DND-41 (cell line): Measurements from ENCODE around the gene RGP1.

Experiments used
- ATAC-seq: fragments of 200-7000 bp; cut with Tn5 transposase; 3 replicates; pipeline ENCODE4 v1.9.1; 2021; ENCODE audit warnings: low read depth; ENCODE audit not compliant: insufficient read depth
- DNase-seq: peaks from one replicate; pipeline ENCODE4 v3.0.0-alpha.2; 2020
- H2AFZ ChIP-seq: 2 replicates; pipeline ENCODE4 v1.6.0; 2012; ENCODE audit warnings: low read depth, low read length
- H3K27ac ChIP-seq: 2 replicates; pipeline ENCODE4 v1.5.1; 2012; ENCODE audit warnings: low read length, inconsistent platforms
- H3K27me3 ChIP-seq: fragments of 200-600 bp; sonication (generic); 2 replicates; pipeline ENCODE4 v1.6.0; 2012; ENCODE audit warnings: low read length, mild to moderate bottlenecking, inconsistent platforms; ENCODE audit not compliant: insufficient read depth, poor library complexity
- H3K36me3 ChIP-seq: 2 replicates; pipeline ENCODE4 v1.5.1; 2012; ENCODE audit warnings: low read length, inconsistent platforms; ENCODE audit not compliant: insufficient read depth
- H3K4me1 ChIP-seq: 2 replicates; pipeline ENCODE4 v1.5.1; 2012; ENCODE audit warnings: mild to moderate bottlenecking, low read length; ENCODE audit not compliant: insufficient read depth
- H3K4me2 ChIP-seq: 2 replicates; pipeline ENCODE4 v1.6.0; 2012; ENCODE audit warnings: mild to moderate bottlenecking, moderate library complexity, low read length, inconsistent platforms; ENCODE audit not compliant: insufficient read depth
- H3K4me3 ChIP-seq, 2 experiments: fragments of 200-600 bp in 1 of 2; shearing (Covaris generic) in 1 of 2; 2 replicates each; pipeline ENCODE4 v1.5.1; 2012 to 2016; ENCODE audit warnings: inconsistent platforms in 2 of 2, low read length in 2 of 2, mild to moderate bottlenecking in 2 of 2, low read depth in 1 of 2, moderate library complexity in 1 of 2
- H3K79me2 ChIP-seq: 2 replicates; pipeline ENCODE4 v1.6.0; 2012; ENCODE audit warnings: low read length, inconsistent platforms; ENCODE audit not compliant: insufficient read depth
- H3K9ac ChIP-seq: 2 replicates; pipeline ENCODE4 v1.6.0; 2012; ENCODE audit warnings: low read depth, mild to moderate bottlenecking, inconsistent platforms, low read length, moderate library complexity
- H3K9me3 ChIP-seq: 2 replicates; pipeline ENCODE4 v1.5.1; 2012; ENCODE audit warnings: low read length, moderate library complexity, mild to moderate bottlenecking, inconsistent platforms; ENCODE audit not compliant: insufficient read depth, severe bottlenecking
- H4K20me1 ChIP-seq: 2 replicates; pipeline ENCODE4 v1.6.0; 2012; ENCODE audit warnings: low read length; ENCODE audit not compliant: insufficient read depth
- CTCF ChIP-seq: IDR thresholded peaks from 2 replicates; pipeline ENCODE4 v1.5.1; 2012; ENCODE audit warnings: borderline replicate concordance, low read length, moderate library complexity, mild to moderate bottlenecking; ENCODE audit not compliant: poor library complexity, severe bottlenecking; ENCODE audit errors: extremely low read depth
- EZH2 ChIP-seq: IDR thresholded peaks from 3 replicates; pipeline ENCODE4 v1.6.1; 2012; ENCODE audit warnings: borderline replicate concordance, low read depth, mild to moderate bottlenecking, moderate library complexity, low read length, inconsistent platforms; ENCODE audit not compliant: severe bottlenecking

The RGP1 gene

GRCh38 chr9:35771943-35772342 is 22.9 kb downstream of the RGP1 start:
- Histone ChIP-seq H3K27ac (no peak overlapping the region), H3K4me3 (no peak overlapping the region), H3K4me1 (no peaks in the 10 kb centered on the region), H2AFZ (no peak overlapping the region), H3K9ac (no peak overlapping the region), H3K4me2 (no peak overlapping the region), H3K27me3 (no peaks in the 10 kb centered on the region), H3K36me3 (peaks cover 5% of the 10 kb centered on the region; the same call in 1 of the 2 replicates), H3K9me3 (no peaks in the 10 kb centered on the region), H3K79me2 (peaks cover 17% of the 10 kb centered on the region), H4K20me1 (peaks cover 3% of the 10 kb centered on the region)
- DNase-seq (no peak), ATAC-seq (no peak)
- no peak for TF ChIP-seq EZH2

DNA sequence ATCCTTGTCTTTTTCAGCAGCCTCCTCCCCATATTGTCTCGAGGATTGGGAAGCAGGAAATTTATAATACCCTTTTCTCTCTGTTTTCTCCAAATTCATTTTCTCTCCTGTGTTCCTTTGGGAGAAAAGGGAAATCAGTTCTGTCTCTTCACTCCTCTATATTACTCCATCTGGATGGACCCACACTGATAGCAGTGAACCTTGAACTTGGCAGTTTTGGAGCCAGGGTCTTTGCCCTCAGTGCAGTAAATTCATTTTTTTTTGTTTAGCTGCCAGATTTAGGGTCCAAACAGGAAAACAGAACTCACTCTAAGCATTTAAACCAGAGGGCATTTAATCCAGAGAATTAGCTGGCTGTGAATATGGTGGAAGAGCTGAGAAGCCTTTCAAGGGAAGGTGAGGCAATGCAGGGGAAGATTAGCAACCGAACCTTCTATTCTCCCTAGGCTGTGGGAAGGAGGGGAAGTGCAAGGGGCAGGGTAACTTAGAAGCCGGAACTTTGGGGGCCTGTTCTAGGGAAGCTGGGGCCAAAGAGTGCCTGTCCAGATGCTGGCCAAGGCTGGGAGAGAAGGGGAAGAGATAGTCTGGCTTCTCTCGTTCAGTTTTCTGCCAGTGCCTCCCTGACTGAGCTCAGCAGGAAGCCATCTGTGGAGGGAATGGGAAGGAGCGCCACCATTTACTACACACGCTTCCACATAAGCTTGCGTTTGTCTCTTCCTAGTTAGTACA is 26.0 kb downstream of the RGP1 start:
- DNase-seq (no peak), ATAC-seq (no peak)
- TF ChIP-seq CTCF (no peak), EZH2 (no peak)
- Histone ChIP-seq H3K27me3 (no peaks in the 10 kb centered on the region), H4K20me1 (peaks cover under 1% of the 10 kb centered on the region), H2AFZ (no peak overlapping the region), H3K4me1 (no peaks in the 10 kb centered on the region), H3K27ac (no peak overlapping the region), H3K4me3 (no peak overlapping the region), H3K9ac (no peak overlapping the region), H3K9me3 (no peaks in the 10 kb centered on the region), H3K4me2 (no peak overlapping the region), H3K79me2 (peaks cover 5% of the 10 kb centered on the region; the same call in 1 of the 2 replicates), H3K36me3 (peaks cover 5% of the 10 kb centered on the region; the same call in 1 of the 2 replicates)

GRCh38 chr9:35776018-35776417 is 26.9 kb downstream of the RGP1 start:
- Histone ChIP-seq H3K27me3 (no peaks in the 10 kb centered on the region), H3K9me3 (no peaks in the 10 kb centered on the region), H3K4me2 (no peak overlapping the region), H3K4me1 (no peaks in the 10 kb centered on the region), H4K20me1 (no peaks in the 10 kb centered on the region; the same call in 1 of the 2 replicates), H3K79me2 (peaks cover 4% of the 10 kb centered on the region; the same call in 1 of the 2 replicates), H3K27ac (no peak overlapping the region), H3K36me3 (peaks cover 5% of the 10 kb centered on the region; the same call in 1 of the 2 replicates), H3K4me3 (no peak overlapping the region), H3K9ac (no peak overlapping the region), H2AFZ (no peak overlapping the region)
- ATAC-seq (no peak), DNase-seq (no peak)
- no peak for TF ChIP-seq EZH2
- no peak for TF ChIP-seq CTCF

GRCh38 chr9:35778496-35778895 is 29.4 kb downstream of the RGP1 start:
- ATAC-seq: no peak
- Histone ChIP-seq H3K4me1 (no peaks in the 10 kb centered on the region), H3K4me2 (no peak overlapping the region), H3K9me3 (no peaks in the 10 kb centered on the region), H3K9ac (no peak overlapping the region), H3K36me3 (peaks cover 2% of the 10 kb centered on the region; the same call in 1 of the 2 replicates), H3K79me2 (no peaks in the 10 kb centered on the region; the same call in 1 of the 2 replicates), H4K20me1 (no peaks in the 10 kb centered on the region), H3K27ac (no peak overlapping the region), H2AFZ (no peak overlapping the region), H3K27me3 (no peaks in the 10 kb centered on the region), H3K4me3 (no peak overlapping the region)
- DNase-seq: no peak
- no peak for TF ChIP-seq EZH2
- no peak for TF ChIP-seq CTCF
